Measurements from ENCODE around the gene MAGI1. TPM values are rescaled to one million over a fixed set of nuclear protein-coding genes. Genes with fewer than 3 reads are reported as not detected.
"Not testable (repeated sequence)": the region's sequence is repeated elsewhere in the genome, so short reads cannot be mapped to it uniquely, and the experiment has no call there.

MAGI1 gene
- total RNA-seq, 2 experiments from 2014 or later, result 0.21 to 0.24 TPM

- CTCF ChIA-PET, result no interaction called here
- H3K27ac Mint-ChIP-seq, result no peak overlapping the region
- POLR2A ChIA-PET, result no interaction called here
Observed at GRCh38 chr3:65896321-65896720, 142.4 kb downstream of the MAGI1 start.

DNA sequence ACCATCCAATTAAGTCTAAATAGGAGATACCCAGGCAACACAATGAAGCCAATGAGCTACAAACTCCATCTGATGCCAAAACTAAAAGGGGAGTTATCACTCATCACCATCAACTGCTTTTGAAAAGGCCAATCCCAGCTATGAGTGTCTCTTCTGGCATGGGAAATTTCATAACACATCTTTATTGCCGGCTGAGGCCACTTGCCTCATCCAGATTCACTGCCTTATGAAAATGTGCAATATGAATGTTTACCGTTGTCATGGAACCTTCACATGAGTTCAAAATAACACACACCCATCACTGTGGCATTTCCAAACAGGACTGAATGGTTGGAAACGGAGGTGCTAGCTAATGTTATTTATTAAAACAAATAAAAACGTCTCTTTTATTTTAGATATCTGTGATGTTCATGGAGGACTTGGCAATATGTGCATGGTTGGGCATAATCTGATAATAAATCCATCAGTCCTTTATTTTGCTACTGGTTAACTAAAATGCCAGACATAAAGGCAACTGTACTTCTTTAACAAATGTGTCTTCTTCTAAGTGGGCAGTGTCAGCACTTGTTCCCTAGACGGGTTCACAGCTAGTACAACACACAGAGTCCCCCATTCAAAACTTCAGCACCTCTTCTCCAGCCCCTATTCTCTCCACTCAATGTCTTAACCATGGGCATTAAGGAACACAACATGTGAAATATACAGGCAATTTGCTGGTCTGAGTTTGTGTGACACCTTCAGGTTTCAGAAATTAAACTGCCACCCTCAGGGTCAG, 143.9 kb downstream of the MAGI1 start:
- H3K27me3 Mint-ChIP-seq, result no peaks in the 10 kb centered on the region
- POLR2A ChIA-PET, result no interaction called here
- H3K4me3 Mint-ChIP-seq, result no peak overlapping the region
- intact Hi-C loops (cut with micrococcal nuclease), result no loop called here
- H3K4me1 Mint-ChIP-seq (ENCODE audit: low read depth), result no peaks in the 10 kb centered on the region
- DNase-seq, result no peak
- no peak overlapping the region for H3K27ac Mint-ChIP-seq
- CTCF ChIA-PET, result no interaction called here
- peaks cover 3% of the 10 kb centered on the region for H3K9me3 Mint-ChIP-seq
- H3K36me3 Mint-ChIP-seq, result no peaks in the 10 kb centered on the region

More at GRCh38 chr3:65896321-65896720, 142.4 kb downstream of the MAGI1 start:
- intact Hi-C loops (cut with micrococcal nuclease), result no loop called here
- DNase-seq, result no peak
- Mint-ChIP-seq H3K9me3 (no peaks in the 10 kb centered on the region), H3K36me3 (no peaks in the 10 kb centered on the region), H3K27me3 (no peaks in the 10 kb centered on the region), H3K4me1 (ENCODE audit: low read depth) (no peaks in the 10 kb centered on the region), H3K4me3 (no peak overlapping the region)

GRCh38 chr3:65894126-65894525, 144.6 kb downstream of the MAGI1 start:
- intact Hi-C loops (cut with micrococcal nuclease), result no loop called here
- CTCF ChIA-PET, result interaction anchor here (0.6 kb wide), 1 partner anchor 163 kb away, joined by 3 read pairs; no protein-coding TSS in a partner anchor
- no peaks in the 10 kb centered on the region for H3K4me1 Mint-ChIP-seq (ENCODE audit: low read depth)

DNA sequence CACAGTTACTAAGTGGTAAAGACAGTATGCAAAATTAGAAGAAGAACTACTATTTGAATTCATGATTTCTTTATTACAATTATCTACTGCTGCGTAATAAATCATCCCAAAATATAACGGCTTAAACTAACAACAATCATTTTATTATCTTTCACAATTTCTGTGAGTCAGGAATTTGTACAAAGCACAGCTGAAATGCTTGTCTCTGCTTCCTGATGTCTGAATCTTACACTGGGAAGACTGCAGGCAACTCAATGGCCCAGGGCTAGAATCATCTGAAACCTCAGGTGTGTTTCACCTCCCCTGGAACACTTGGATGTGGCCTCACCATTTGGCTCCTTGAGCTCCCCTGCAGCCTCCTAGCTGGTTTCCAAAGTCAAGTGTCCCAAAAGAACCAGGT, 145.1 kb downstream of the MAGI1 start:
- intact Hi-C loops (cut with micrococcal nuclease), result no loop called here
- no peak for DNase-seq
- H3K4me3 Mint-ChIP-seq, result no peak overlapping the region
- CTCF ChIA-PET, result interaction anchor here (0.6 kb wide), 1 partner anchor 162 kb away, joined by 3 read pairs; no protein-coding TSS in a partner anchor
- no peaks in the 10 kb centered on the region for H3K27me3 Mint-ChIP-seq
- H3K36me3 Mint-ChIP-seq, result no peaks in the 10 kb centered on the region
- H3K4me1 Mint-ChIP-seq (ENCODE audit: low read depth), result no peaks in the 10 kb centered on the region
- POLR2A ChIA-PET, result no interaction called here
- no peak overlapping the region for H3K27ac Mint-ChIP-seq
- peaks cover 3% of the 10 kb centered on the region for H3K9me3 Mint-ChIP-seq

More at GRCh38 chr3:65894126-65894525, 144.6 kb downstream of the MAGI1 start:
- no peaks in the 10 kb centered on the region for H3K36me3 Mint-ChIP-seq
- no peak overlapping the region for H3K4me3 Mint-ChIP-seq
- no peak overlapping the region for H3K27ac Mint-ChIP-seq
- H3K27me3 Mint-ChIP-seq, result no peaks in the 10 kb centered on the region
- peaks cover 3% of the 10 kb centered on the region for H3K9me3 Mint-ChIP-seq
- DNase-seq, result no peak
- POLR2A ChIA-PET, result no interaction called here

DNA sequence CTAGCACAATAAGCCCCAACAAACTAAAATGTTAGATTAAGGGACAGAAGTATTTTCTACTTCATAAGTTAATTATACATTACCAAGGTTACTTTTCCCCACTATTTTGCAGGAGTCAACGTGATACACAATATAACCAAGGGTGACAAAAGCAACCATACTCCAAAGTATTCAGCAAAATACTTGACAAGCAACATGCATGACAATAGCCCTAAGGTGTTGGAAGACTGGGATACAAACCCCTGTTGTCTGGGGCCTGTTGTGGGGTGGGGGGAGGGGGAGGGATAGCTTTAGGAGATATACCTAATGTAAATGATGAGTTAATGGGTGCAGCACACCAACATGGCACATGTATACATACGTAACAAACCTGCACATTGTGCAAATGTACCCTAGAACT, 147.2 kb downstream of the MAGI1 start:
- H3K27ac Mint-ChIP-seq; H3K4me1 Mint-ChIP-seq (ENCODE audit: low read depth); H3K36me3 Mint-ChIP-seq; DNase-seq; H3K9me3 Mint-ChIP-seq; POLR2A ChIA-PET; H3K4me3 Mint-ChIP-seq; CTCF ChIA-PET; H3K27me3 Mint-ChIP-seq; intact Hi-C loops (cut with micrococcal nuclease): not testable (repeated sequence)

GRCh38 chr3:65890328-65890727, 148.4 kb downstream of the MAGI1 start:
- Mint-ChIP-seq H3K27me3 (no peaks in the 10 kb centered on the region), H3K27ac (no peak overlapping the region), H3K36me3 (no peaks in the 10 kb centered on the region), H3K4me1 (ENCODE audit: low read depth) (no peaks in the 10 kb centered on the region), H3K9me3 (peaks cover 3% of the 10 kb centered on the region), H3K4me3 (no peak overlapping the region)
- DNase-seq, result no peak
- CTCF ChIA-PET, result no interaction called here
- POLR2A ChIA-PET, result no interaction called here
- intact Hi-C loops (cut with micrococcal nuclease), result no loop called here

GRCh38 chr3:65889707-65890099, 149.0 kb downstream of the MAGI1 start:
- intact Hi-C loops (cut with micrococcal nuclease), result no loop called here
- ChIA-PET CTCF (no interaction called here), POLR2A (no interaction called here)
- no peak overlapping the region for H3K27ac Mint-ChIP-seq
- no peak overlapping the region for H3K4me3 Mint-ChIP-seq
- H3K4me1 Mint-ChIP-seq (ENCODE audit: low read depth), result no peaks in the 10 kb centered on the region
- no peaks in the 10 kb centered on the region for H3K27me3 Mint-ChIP-seq
- H3K36me3 Mint-ChIP-seq, result no peaks in the 10 kb centered on the region
- DNase-seq, result no peak
- peaks cover 3% of the 10 kb centered on the region for H3K9me3 Mint-ChIP-seq

GRCh38 chr3:65888980-65889706, 149.6 kb downstream of the MAGI1 start:
- peaks cover 3% of the 10 kb centered on the region for H3K9me3 Mint-ChIP-seq
- ChIA-PET CTCF (no interaction called here), POLR2A (no interaction called here)
- H3K27me3 Mint-ChIP-seq, result no peaks in the 10 kb centered on the region
- H3K36me3 Mint-ChIP-seq, result no peaks in the 10 kb centered on the region
- intact Hi-C loops (cut with micrococcal nuclease), result no loop called here
- H3K4me3 Mint-ChIP-seq, result no peak overlapping the region
- no peak for DNase-seq
- no peaks in the 10 kb centered on the region for H3K4me1 Mint-ChIP-seq (ENCODE audit: low read depth)
- no peak overlapping the region for H3K27ac Mint-ChIP-seq

DNA sequence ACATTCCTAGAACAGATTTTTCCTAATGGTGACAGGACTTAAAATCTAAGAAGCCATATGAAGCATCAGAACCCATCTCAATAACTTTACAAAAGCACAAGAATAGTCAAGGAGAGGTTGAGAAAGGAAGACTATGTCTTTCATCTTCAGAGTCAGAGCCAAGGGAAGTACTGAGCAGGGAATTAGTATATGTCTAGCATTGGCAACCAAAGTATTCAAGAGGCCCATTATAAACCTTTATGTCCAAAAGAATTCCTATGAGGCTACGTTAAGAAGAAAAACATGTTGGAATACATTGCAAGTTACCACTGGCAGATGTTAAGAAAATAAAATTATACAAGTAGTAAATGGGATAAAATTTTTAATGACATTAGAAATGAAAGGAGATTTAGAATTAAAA, 150.5 kb downstream of the MAGI1 start:
- POLR2A ChIA-PET, result no interaction called here
- H3K4me3 Mint-ChIP-seq, result no peak overlapping the region
- H3K4me1 Mint-ChIP-seq (ENCODE audit: low read depth), result no peaks in the 10 kb centered on the region
- peaks cover 3% of the 10 kb centered on the region for H3K9me3 Mint-ChIP-seq
- H3K27me3 Mint-ChIP-seq, result no peaks in the 10 kb centered on the region
- H3K36me3 Mint-ChIP-seq, result no peaks in the 10 kb centered on the region
- DNase-seq, result no peak
- CTCF ChIA-PET, result no interaction called here
- intact Hi-C loops (cut with micrococcal nuclease), result no loop called here
- no peak overlapping the region for H3K27ac Mint-ChIP-seq

DNA sequence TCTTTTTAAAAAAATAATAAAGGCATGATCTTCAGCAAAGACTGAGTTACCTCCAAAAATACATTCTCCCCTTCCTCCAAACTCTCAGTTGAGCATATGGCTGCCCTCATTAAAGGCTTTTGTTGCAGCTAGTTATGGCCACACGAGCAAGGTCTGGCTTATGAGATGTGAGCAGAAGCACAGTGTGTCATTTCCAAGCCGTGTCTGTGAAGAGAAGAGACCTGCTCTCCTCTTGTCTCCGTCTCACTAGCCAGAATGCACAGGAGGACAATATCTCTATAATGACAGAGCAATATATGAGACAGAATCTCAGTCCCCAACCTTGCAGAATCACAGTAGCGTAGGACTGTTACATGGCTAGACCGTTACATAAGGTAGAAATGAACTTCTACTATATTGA, 152.3 kb downstream of the MAGI1 start:
- no peak overlapping the region for H3K27ac Mint-ChIP-seq
- H3K9me3 Mint-ChIP-seq, result peaks cover 3% of the 10 kb centered on the region
- POLR2A ChIA-PET, result no interaction called here
- no peak overlapping the region for H3K4me3 Mint-ChIP-seq
- CTCF ChIA-PET, result no interaction called here
- no peaks in the 10 kb centered on the region for H3K36me3 Mint-ChIP-seq
- intact Hi-C loops (cut with micrococcal nuclease), result no loop called here
- H3K4me1 Mint-ChIP-seq (ENCODE audit: low read depth), result no peaks in the 10 kb centered on the region
- no peak for DNase-seq
- no peaks in the 10 kb centered on the region for H3K27me3 Mint-ChIP-seq

DNA sequence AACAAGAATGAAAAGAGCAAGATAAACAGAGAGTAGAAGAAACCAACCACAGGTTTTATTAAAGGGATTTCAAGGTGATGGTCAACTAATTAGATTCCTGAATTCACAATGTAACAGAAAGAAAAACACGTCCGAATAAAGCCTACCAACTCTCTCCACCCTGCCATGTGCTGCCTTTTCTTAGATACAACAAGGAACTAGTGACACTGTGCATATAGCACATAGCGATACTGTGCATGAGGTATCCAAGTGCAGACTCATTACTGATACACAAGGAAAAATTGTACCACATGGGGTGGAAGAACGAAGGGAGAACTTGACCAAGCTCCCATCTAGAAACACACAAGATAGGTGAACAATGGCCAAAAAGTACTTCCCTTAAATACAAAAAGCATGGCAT, 154.6 kb downstream of the MAGI1 start:
- Mint-ChIP-seq H3K36me3 (no peaks in the 10 kb centered on the region), H3K4me1 (ENCODE audit: low read depth) (no peaks in the 10 kb centered on the region), H3K9me3 (no peaks in the 10 kb centered on the region), H3K27ac (no peak overlapping the region), H3K4me3 (no peak overlapping the region), H3K27me3 (no peaks in the 10 kb centered on the region)
- intact Hi-C loops (cut with micrococcal nuclease), result no loop called here
- POLR2A ChIA-PET, result no interaction called here
- CTCF ChIA-PET, result no interaction called here
- DNase-seq, result no peak

DNA sequence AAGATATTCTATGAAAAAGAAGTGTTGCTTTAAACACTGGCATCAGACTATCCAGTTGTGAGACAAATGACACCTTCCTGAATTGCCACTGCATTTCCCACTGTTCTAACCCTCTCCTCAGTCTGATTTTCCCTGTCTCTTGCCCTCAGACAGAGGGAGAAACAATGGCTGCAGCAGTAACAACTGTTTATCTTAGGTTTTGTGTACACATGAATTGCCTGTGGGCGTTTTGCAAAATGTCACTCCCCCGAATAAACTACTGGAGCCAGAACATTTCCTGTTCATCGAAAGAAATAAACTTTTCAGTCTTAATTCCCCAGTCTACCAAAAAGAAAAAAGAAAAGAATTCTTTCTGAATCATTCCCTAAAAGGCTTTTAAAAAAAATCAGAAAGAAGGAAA, 155.1 kb downstream of the MAGI1 start:
- ChIA-PET CTCF (no interaction called here), POLR2A (no interaction called here)
- Mint-ChIP-seq H3K9me3 (no peaks in the 10 kb centered on the region), H3K4me1 (ENCODE audit: low read depth) (no peaks in the 10 kb centered on the region), H3K36me3 (no peaks in the 10 kb centered on the region), H3K27ac (no peak overlapping the region), H3K4me3 (no peak overlapping the region), H3K27me3 (no peaks in the 10 kb centered on the region)
- intact Hi-C loops (cut with micrococcal nuclease), result no loop called here
- DNase-seq, result no peak

- no peak overlapping the region for H3K4me3 Mint-ChIP-seq
- no peaks in the 10 kb centered on the region for H3K4me1 Mint-ChIP-seq (ENCODE audit: low read depth)
- ChIA-PET POLR2A (no interaction called here), CTCF (no interaction called here)
- H3K9me3 Mint-ChIP-seq, result no peaks in the 10 kb centered on the region
- H3K27me3 Mint-ChIP-seq, result no peaks in the 10 kb centered on the region
- no peaks in the 10 kb centered on the region for H3K36me3 Mint-ChIP-seq
- H3K27ac Mint-ChIP-seq, result no peak overlapping the region
- no peak for DNase-seq
- intact Hi-C loops (cut with micrococcal nuclease), result no loop called here
Observed at GRCh38 chr3:65880350-65880749, 158.4 kb downstream of the MAGI1 start.

All from activated CD4-positive, alpha-beta memory T cell treated with anti-CD3 and anti-CD28 coated beads for 36 hours (primary cell).